Stimulated activated CD8-positive, alpha-beta memory T cell treated with anti-CD3 and anti-CD28 coated beads, Interleukin-4, amount 100 ng/mL, for 24 hours (primary cell): ENCODE measurements around the gene RBMXL3.

Experiments
- DNase-seq: peaks from one replicate; pipeline ENCODE4 v3.0.0-alpha.2; 2020; ENCODE audit warnings: low read depth

The RBMXL3 gene

GRCh38 chrX:115233497-115234455, 44.6 kb downstream of the RBMXL3 start, which contains the start of gene LRCH2:
Gene LRCH2 (minus strand): TSS chrX:115234096. CDS start chrX:115234041, 55 bp downstream.
- DNase-seq: no peak

GRCh38 chrX:115234461-115234860, 45.3 kb downstream of the RBMXL3 start:
- no peak for DNase-seq

DNA sequence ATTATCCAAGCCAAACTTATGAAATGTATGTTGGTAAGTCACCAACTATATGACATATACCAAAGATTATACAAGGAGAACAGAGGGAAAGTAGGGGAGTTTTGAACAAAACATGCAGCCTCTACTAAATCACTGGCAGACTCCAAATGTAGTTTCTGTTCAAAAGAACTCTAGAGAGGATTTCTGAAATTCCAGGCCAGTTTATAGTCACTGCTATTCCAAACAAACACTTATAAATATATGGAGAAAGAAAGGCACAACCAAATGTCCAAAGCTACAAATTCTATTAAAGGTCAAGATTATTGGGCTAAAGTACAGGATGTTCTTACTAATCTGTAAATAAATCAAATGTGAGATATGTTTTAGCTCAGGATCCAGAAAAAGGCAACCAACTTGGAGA, 47.4 kb downstream of the RBMXL3 start:
- DNase-seq: no peak

- no peak for DNase-seq
Measured at GRCh38 chrX:115237056-115237455, 47.8 kb downstream of the RBMXL3 start.
